ENCODE measurements around the gene CFAP74. TPM values are rescaled to one million over a fixed set of nuclear protein-coding genes. Genes with fewer than 3 reads are reported as not detected.

CFAP74 gene
- total RNA-seq, 1 donor from 2014 or later: not detected

GRCh38 chr1:2033165-2033564 lies 29.6 kb upstream of the CFAP74 start:
- Histone ChIP-seq H3K4me3 (ENCODE audit: low read depth, low read length) (no peak overlapping the region), H3K27me3 (ENCODE audit: control insufficient read depth, insufficient read depth, low read length) (peaks cover 34% of the 10 kb centered on the region), H3K36me3 (ENCODE audit: control insufficient read depth, insufficient read depth, low read length) (no peaks in the 10 kb centered on the region)
- no peak for DNase-seq (ENCODE audit: low read depth)
- TF ChIP-seq CTCF (IDR thresholded peaks at IDR 0.05; ENCODE audit: insufficient read depth, low read length, poor library complexity, severe bottlenecking): no peak

- no peak for DNase-seq (ENCODE audit: low read depth)
- Histone ChIP-seq H3K36me3 (ENCODE audit: control insufficient read depth, insufficient read depth, low read length) (no peaks in the 10 kb centered on the region), H3K4me3 (ENCODE audit: low read depth, low read length) (no peak overlapping the region), H3K27me3 (ENCODE audit: control insufficient read depth, insufficient read depth, low read length) (peaks cover 36% of the 10 kb centered on the region)
- no peak for TF ChIP-seq CTCF (IDR thresholded peaks at IDR 0.05; ENCODE audit: insufficient read depth, low read length, poor library complexity, severe bottlenecking)
These were observed 29.2 kb upstream of the CFAP74 start for GRCh38 chr1:2032737-2033136.

- Histone ChIP-seq H3K36me3 (ENCODE audit: control insufficient read depth, insufficient read depth, low read length) (no peaks in the 10 kb centered on the region), H3K4me3 (ENCODE audit: low read depth, low read length) (no peak overlapping the region), H3K27me3 (ENCODE audit: control insufficient read depth, insufficient read depth, low read length) (peaks cover 37% of the 10 kb centered on the region)
- TF ChIP-seq CTCF (IDR thresholded peaks at IDR 0.05; ENCODE audit: insufficient read depth, low read length, poor library complexity, severe bottlenecking): no peak
- DNase-seq (ENCODE audit: low read depth): no peak
These were observed 28.3 kb upstream of the CFAP74 start for GRCh38 chr1:2031546-2032540.

- no peak overlapping the region for H3K4me3 ChIP-seq (ENCODE audit: low read depth, low read length)
- no peak for DNase-seq (ENCODE audit: low read depth)
- H3K27me3 ChIP-seq (ENCODE audit: control insufficient read depth, insufficient read depth, low read length): peaks cover 48% of the 10 kb centered on the region
- no peak for TF ChIP-seq CTCF (IDR thresholded peaks at IDR 0.05; ENCODE audit: insufficient read depth, low read length, poor library complexity, severe bottlenecking)
- no peaks in the 10 kb centered on the region for H3K36me3 ChIP-seq (ENCODE audit: control insufficient read depth, insufficient read depth, low read length)
These were observed 26.7 kb upstream of the CFAP74 start for GRCh38 chr1:2030076-2030871.

- DNase-seq (ENCODE audit: low read depth): no peak
- H3K36me3 ChIP-seq (ENCODE audit: control insufficient read depth, insufficient read depth, low read length): no peaks in the 10 kb centered on the region
- peaks cover 55% of the 10 kb centered on the region for H3K27me3 ChIP-seq (ENCODE audit: control insufficient read depth, insufficient read depth, low read length)
- no peak overlapping the region for H3K4me3 ChIP-seq (ENCODE audit: low read depth, low read length)
- TF ChIP-seq CTCF (IDR thresholded peaks at IDR 0.05; ENCODE audit: insufficient read depth, low read length, poor library complexity, severe bottlenecking): no peak
These were observed 26.0 kb upstream of the CFAP74 start for GRCh38 chr1:2029561-2029960.

Measured in kidney epithelial cell (primary cell).